SK-N-SH (cell line): ENCODE data around the gene ADRA2B. TPM values are rescaled to one million over a fixed set of nuclear protein-coding genes. Genes with fewer than 3 reads are reported as not detected.
"Not testable (repeated sequence)": the region's sequence is repeated elsewhere in the genome, so short reads cannot be mapped to it uniquely, and the experiment has no call there.

Experiments
- CTCF ChIA-PET: fragments of 300-600, 350-600 bp; formaldehyde crosslinking; extraction: SDS; loops from one replicate; lab custom pipeline; 2021; lab: Yijun Ruan, JAX
- POLR2A ChIA-PET: fragments of 350-600 bp; sonication (Branson Sonifier 250); formaldehyde crosslinking; extraction: SDS; loops from one replicate; lab custom pipeline; 2020; ENCODE audit warnings: antibody characterized with exemption, inconsistent platforms; lab: Yijun Ruan, JAX
- DNase-seq: peaks from one replicate; pipeline ENCODE4 v3.0.0; 2012
- H2AFZ ChIP-seq: fragments of 200-600 bp; sonication (generic); 2 replicates; pipeline ENCODE4 v1.8.1; 2016; ENCODE audit warnings: antibody characterized with exemption, mild to moderate bottlenecking, low read depth
- H3F3A ChIP-seq: fragments of 200-600 bp; sonication (generic); replicated peaks from 2 replicates; pipeline ENCODE3; 2016; ENCODE audit warnings: antibody characterized with exemption, mild to moderate bottlenecking; ENCODE audit not compliant: insufficient read depth
- H3K27ac ChIP-seq, 2 experiments: fragments of 200-500 bp in 1 of 2; fragments of 200-600 bp in 1 of 2; sonication (Bioruptor generic) in 1 of 2; sonication (generic), shearing (Covaris generic) in 1 of 2; 2 replicates each; pipeline versions ENCODE4 v1.5.1 to v1.6.1; 2014 to 2016; ENCODE audit warnings: low read depth in 2 of 2, inconsistent platforms in 1 of 2, low read length in 1 of 2, mild to moderate bottlenecking in 1 of 2, mixed read lengths in 1 of 2
- H3K27me3 ChIP-seq: fragments of 200-600 bp; sonication (generic), shearing (Covaris generic); 2 replicates; pipeline ENCODE4 v1.6.1; 2016; ENCODE audit warnings: mixed run types; ENCODE audit not compliant: insufficient read depth
- H3K36me3 ChIP-seq, 2 experiments: fragments of 200-500 bp in 1 of 2; fragments of 200-600 bp in 1 of 2; sonication (Bioruptor generic) in 1 of 2; sonication (generic) in 1 of 2; replicated peaks in 1 of 2; 2 replicates each; pipeline versions ENCODE3 to v1.5.1; 2014 to 2016; ENCODE audit warnings: low read length in 1 of 2, mild to moderate bottlenecking in 1 of 2; ENCODE audit not compliant: insufficient read depth in 2 of 2, control insufficient read depth in 1 of 2
- H3K4me1 ChIP-seq, 2 experiments: fragments of 200-500 bp in 1 of 2; fragments of 200-600 bp in 1 of 2; sonication (Bioruptor generic) in 1 of 2; sonication (generic), shearing (Covaris generic) in 1 of 2; 2 replicates each; pipeline versions ENCODE4 v1.5.1 to v1.6.1; 2014 to 2016; ENCODE audit warnings: low read depth in 1 of 2, low read length in 1 of 2, mixed run types in 1 of 2; ENCODE audit not compliant: insufficient read depth in 2 of 2, control insufficient read depth in 1 of 2
- H3K4me2 ChIP-seq: fragments of 200-600 bp; sonication (generic), shearing (Covaris generic); 2 replicates; pipeline ENCODE4 v1.6.1; 2017; ENCODE audit warnings: mixed run types
- H3K4me3 ChIP-seq, 2 experiments: fragments of 200-500 bp in 1 of 2; fragments of 200-600 bp in 1 of 2; sonication (Bioruptor generic) in 1 of 2; sonication (generic), shearing (Covaris generic) in 1 of 2; 2 replicates each; pipeline versions ENCODE4 v1.5.1 to v1.8.1; 2014 to 2016; ENCODE audit warnings: low read depth in 2 of 2, inconsistent platforms in 1 of 2, low read length in 1 of 2, mild to moderate bottlenecking in 1 of 2, mixed read lengths in 1 of 2, moderate library complexity in 1 of 2
- H3K79me2 ChIP-seq: fragments of 200-600 bp; sonication (generic); 2 replicates; pipeline ENCODE4 v1.8.1; 2017; ENCODE audit warnings: mild to moderate bottlenecking; ENCODE audit not compliant: insufficient read depth
- H3K9ac ChIP-seq: fragments of 200-600 bp; sonication (generic); 2 replicates; pipeline ENCODE4 v1.6.1; 2017; ENCODE audit warnings: mixed run types
- H3K9me2 ChIP-seq: fragments of 200-600 bp; sonication (generic); 2 replicates; pipeline ENCODE4 v1.6.1; 2017; ENCODE audit warnings: mixed run types
- H3K9me3 ChIP-seq: fragments of 200-600 bp; sonication (generic); 2 replicates; pipeline ENCODE4 v1.6.1; 2017; ENCODE audit warnings: mixed run types, mild to moderate bottlenecking, moderate library complexity
- H4K20me1 ChIP-seq: fragments of 200-600 bp; sonication (generic); 2 replicates; pipeline ENCODE4 v1.6.1; 2017; ENCODE audit warnings: mild to moderate bottlenecking, mixed run types; ENCODE audit not compliant: insufficient read depth
- EP300 ChIP-seq, 2 experiments: IDR thresholded peaks; 2 replicates each; pipeline versions ENCODE4 v1.4.0 to v1.6.1; 2012; ENCODE audit warnings: borderline replicate concordance in 1 of 2, low read depth in 1 of 2, low read length in 1 of 2
- FOSL2 ChIP-seq: IDR thresholded peaks from 2 replicates; pipeline ENCODE4 v1.4.0; 2012; ENCODE audit warnings: low read depth, mild to moderate bottlenecking, moderate library complexity, borderline replicate concordance
- FOXJ3 ChIP-seq: sonication (generic); formaldehyde crosslinking; IDR thresholded peaks from 2 replicates; pipeline ENCODE4 v1.5.1; 2020; ENCODE audit warnings: mild to moderate bottlenecking, missing genetic modification reagents
- GATA2 ChIP-seq: sonication (generic); formaldehyde crosslinking; IDR thresholded peaks from 2 replicates; pipeline ENCODE4 v1.5.0; 2020; ENCODE audit warnings: mild to moderate bottlenecking, missing genetic modification reagents
- MEF2A ChIP-seq: IDR thresholded peaks from 2 replicates; pipeline ENCODE4 v1.4.0; 2012; ENCODE audit warnings: low read depth, borderline replicate concordance
- NFIC ChIP-seq: IDR thresholded peaks from 2 replicates; pipeline ENCODE4 v1.4.0; 2012; ENCODE audit warnings: borderline replicate concordance
- NRF1 ChIP-seq: IDR thresholded peaks from 2 replicates; pipeline ENCODE4 v1.6.1; 2012; ENCODE audit warnings: low read depth, mild to moderate bottlenecking, low read length
- RCOR1 ChIP-seq: fragments of 150-350 bp; IDR thresholded peaks from 2 replicates; pipeline ENCODE4 v1.6.1; 2017; ENCODE audit warnings: antibody characterized with exemption, low read length
- RFX5 ChIP-seq: IDR thresholded peaks from 2 replicates; pipeline ENCODE4 v1.6.1; 2012; ENCODE audit warnings: mild to moderate bottlenecking, improper control_type of control experiment, low read length
- RXRA ChIP-seq: IDR thresholded peaks from 2 replicates; pipeline ENCODE4 v1.4.0; 2012; ENCODE audit warnings: low read depth, mild to moderate bottlenecking, borderline replicate concordance
- SIN3A ChIP-seq: IDR thresholded peaks from 2 replicates; pipeline ENCODE4 v1.6.1; 2012; ENCODE audit warnings: low read depth, mild to moderate bottlenecking, low read length, moderate library complexity, borderline replicate concordance
- SMC3 ChIP-seq: IDR thresholded peaks from 2 replicates; pipeline ENCODE4 v1.6.1; 2012; ENCODE audit warnings: low read depth, low read length, improper control_type of control experiment
- TCF12 ChIP-seq: IDR thresholded peaks from 2 replicates; pipeline ENCODE4 v1.4.0; 2012
- TEAD4 ChIP-seq: IDR thresholded peaks from 2 replicates; pipeline ENCODE4 v1.4.0; 2012; ENCODE audit warnings: mild to moderate bottlenecking, borderline replicate concordance; ENCODE audit not compliant: insufficient read depth
- WGBS: methylation state at CpG from one replicate; pipeline ENCODE4 v1.1.6; 2017; ENCODE audit warnings: low lambda C conversion rate; 5-methylcytosine and 5-hydroxymethylcytosine counted together
- polyA plus RNA-seq, 3 experiments: library from polyadenylated mRNA; depleted of rRNA; stranded (reverse); fragments of >200 nt; gene quantifications; 2 replicates each; pipeline ENCODE4 v1.2.3, GENCODE V29; 2012
- TF ChIP-seq, protein P1 (sequence below): fragments of 200-600 bp; sonication (generic); IDR thresholded peaks from 2 replicates; pipeline ENCODE4 v1.6.1; 2017; ENCODE audit warnings: antibody characterized with exemption, mild to moderate bottlenecking, moderate library complexity
- TF ChIP-seq, protein P2 (sequence below): IDR thresholded peaks from 2 replicates; pipeline ENCODE4 v1.4.0; 2012; ENCODE audit warnings: low read depth, borderline replicate concordance
- TF ChIP-seq, protein P3 (sequence below): fragments of 150-350 bp; IDR thresholded peaks from 2 replicates; pipeline ENCODE4 v1.6.1; 2017; ENCODE audit warnings: antibody characterized with exemption, low read length, low read depth, borderline replicate concordance

The ADRA2B gene
- polyA plus RNA-seq, 1 of the 3 experiments (the other 2 are of a cell fraction) = not detected

DNA sequence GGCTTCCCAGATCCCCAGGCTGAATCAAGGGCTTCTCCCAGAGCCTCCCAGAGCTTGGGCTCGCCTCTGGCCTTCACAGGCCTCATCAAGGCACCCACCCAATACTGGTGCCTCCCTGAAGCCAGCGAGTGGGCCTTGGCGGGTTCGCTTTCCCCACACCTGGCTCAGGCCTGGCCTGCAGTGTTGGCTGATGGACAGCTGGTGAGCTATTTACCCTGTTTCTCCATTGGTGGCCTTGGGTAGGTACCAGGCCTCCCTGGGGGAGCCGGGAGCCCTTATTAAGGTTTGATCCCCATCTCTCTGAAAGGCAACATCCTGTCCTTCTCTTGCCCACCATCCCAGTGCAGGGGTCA, 47.0 kb upstream of the ADRA2B start:
- POLR2A ChIA-PET = no interaction called here
- Histone ChIP-seq H3K4me2 (no peak overlapping the region), H3K36me3 (no peaks in the 10 kb centered on the region), H3F3A (no peaks in the 10 kb centered on the region), H2AFZ (no peak overlapping the region), H3K9me3 (no peaks in the 10 kb centered on the region), H3K9ac (no peak overlapping the region), H3K4me1 (no peaks in the 10 kb centered on the region), H3K27me3 (no peaks in the 10 kb centered on the region), H3K27ac (no peak overlapping the region), H3K79me2 (no peaks in the 10 kb centered on the region), H4K20me1 (no peaks in the 10 kb centered on the region), H3K4me3 (no peak overlapping the region), H3K9me2 (no peaks in the 10 kb centered on the region)
- 79% methylated on average over 4 of the region's 5 CpGs for WGBS
- TF ChIP-seq RCOR1 (no peak), TEAD4 (no peak), GATA2 (CRISPR knock-in tag) (no peak), RXRA (no peak), TCF12 (no peak), FOSL2 (no peak), MEF2A (no peak), SMC3 (no peak), SIN3A (no peak), EP300 (IDR thresholded peaks at IDR 0.05; ENCODE audit: borderline replicate concordance in 1 of 2, low read depth in 1 of 2, low read length in 1 of 2) (no peak), NRF1 (no peak)
- TF ChIP-seq, protein P1, sequence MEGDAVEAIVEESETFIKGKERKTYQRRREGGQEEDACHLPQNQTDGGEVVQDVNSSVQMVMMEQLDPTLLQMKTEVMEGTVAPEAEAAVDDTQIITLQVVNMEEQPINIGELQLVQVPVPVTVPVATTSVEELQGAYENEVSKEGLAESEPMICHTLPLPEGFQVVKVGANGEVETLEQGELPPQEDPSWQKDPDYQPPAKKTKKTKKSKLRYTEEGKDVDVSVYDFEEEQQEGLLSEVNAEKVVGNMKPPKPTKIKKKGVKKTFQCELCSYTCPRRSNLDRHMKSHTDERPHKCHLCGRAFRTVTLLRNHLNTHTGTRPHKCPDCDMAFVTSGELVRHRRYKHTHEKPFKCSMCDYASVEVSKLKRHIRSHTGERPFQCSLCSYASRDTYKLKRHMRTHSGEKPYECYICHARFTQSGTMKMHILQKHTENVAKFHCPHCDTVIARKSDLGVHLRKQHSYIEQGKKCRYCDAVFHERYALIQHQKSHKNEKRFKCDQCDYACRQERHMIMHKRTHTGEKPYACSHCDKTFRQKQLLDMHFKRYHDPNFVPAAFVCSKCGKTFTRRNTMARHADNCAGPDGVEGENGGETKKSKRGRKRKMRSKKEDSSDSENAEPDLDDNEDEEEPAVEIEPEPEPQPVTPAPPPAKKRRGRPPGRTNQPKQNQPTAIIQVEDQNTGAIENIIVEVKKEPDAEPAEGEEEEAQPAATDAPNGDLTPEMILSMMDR = no peak
- TF ChIP-seq, protein P2, sequence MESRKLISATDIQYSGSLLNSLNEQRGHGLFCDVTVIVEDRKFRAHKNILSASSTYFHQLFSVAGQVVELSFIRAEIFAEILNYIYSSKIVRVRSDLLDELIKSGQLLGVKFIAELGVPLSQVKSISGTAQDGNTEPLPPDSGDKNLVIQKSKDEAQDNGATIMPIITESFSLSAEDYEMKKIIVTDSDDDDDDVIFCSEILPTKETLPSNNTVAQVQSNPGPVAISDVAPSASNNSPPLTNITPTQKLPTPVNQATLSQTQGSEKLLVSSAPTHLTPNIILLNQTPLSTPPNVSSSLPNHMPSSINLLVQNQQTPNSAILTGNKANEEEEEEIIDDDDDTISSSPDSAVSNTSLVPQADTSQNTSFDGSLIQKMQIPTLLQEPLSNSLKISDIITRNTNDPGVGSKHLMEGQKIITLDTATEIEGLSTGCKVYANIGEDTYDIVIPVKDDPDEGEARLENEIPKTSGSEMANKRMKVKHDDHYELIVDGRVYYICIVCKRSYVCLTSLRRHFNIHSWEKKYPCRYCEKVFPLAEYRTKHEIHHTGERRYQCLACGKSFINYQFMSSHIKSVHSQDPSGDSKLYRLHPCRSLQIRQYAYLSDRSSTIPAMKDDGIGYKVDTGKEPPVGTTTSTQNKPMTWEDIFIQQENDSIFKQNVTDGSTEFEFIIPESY = no peak
- no peak for DNase-seq
- CTCF ChIA-PET = interaction anchor here (0.5 to 3.0 kb wide), 4 partner anchors 11 to 141 kb away, joined by 4 to 15 read pairs (median 6); no protein-coding TSS in a partner anchor

DNA sequence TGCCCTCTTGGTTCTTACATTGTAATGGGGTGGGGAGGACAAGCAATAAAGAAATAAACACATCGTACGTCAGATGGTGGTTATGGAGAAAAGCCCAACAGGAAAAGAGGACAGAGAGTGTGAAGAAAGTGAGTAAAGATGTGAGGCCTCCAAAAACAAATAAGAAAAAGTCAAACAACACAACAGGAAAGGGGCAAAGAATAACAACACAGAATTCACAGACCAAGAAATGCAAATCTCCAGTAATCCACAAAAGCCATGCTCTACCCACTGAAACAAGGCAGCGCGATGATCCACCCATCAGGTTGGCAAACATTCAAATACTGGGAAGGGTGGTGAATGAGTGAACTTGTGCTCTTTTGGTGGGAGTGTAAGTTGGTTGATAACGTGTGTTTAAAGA, 45.5 kb upstream of the ADRA2B start:
- no peaks in the 10 kb centered on the region for H3K27me3 ChIP-seq
- no peak for DNase-seq
- 95% methylated on average over 5 of the region's 5 CpGs for WGBS
- no peak overlapping the region for H2AFZ ChIP-seq
- no peaks in the 10 kb centered on the region for H3K9me3 ChIP-seq
- no peaks in the 10 kb centered on the region for H4K20me1 ChIP-seq
- H3K79me2 ChIP-seq = no peaks in the 10 kb centered on the region
- CTCF ChIA-PET = interaction anchor here (3.0 kb wide), 1 partner anchor 13 kb away, joined by 15 read pairs; no protein-coding TSS in a partner anchor
- POLR2A ChIA-PET = no interaction called here
- no peak overlapping the region for H3K4me3 ChIP-seq
- no peak overlapping the region for H3K4me2 ChIP-seq
- TF ChIP-seq, protein P3, sequence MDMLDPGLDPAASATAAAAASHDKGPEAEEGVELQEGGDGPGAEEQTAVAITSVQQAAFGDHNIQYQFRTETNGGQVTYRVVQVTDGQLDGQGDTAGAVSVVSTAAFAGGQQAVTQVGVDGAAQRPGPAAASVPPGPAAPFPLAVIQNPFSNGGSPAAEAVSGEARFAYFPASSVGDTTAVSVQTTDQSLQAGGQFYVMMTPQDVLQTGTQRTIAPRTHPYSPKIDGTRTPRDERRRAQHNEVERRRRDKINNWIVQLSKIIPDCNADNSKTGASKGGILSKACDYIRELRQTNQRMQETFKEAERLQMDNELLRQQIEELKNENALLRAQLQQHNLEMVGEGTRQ = no peak
- no peak for TF ChIP-seq TCF12
- no peak for TF ChIP-seq RFX5
- no peak for TF ChIP-seq NFIC
- no peak for TF ChIP-seq FOXJ3 (CRISPR knock-in tag)
- TF ChIP-seq MEF2A = no peak
- no peak overlapping the region for H3K9ac ChIP-seq
- no peaks in the 10 kb centered on the region for H3K36me3 ChIP-seq
- no peak overlapping the region for H3K27ac ChIP-seq
- no peaks in the 10 kb centered on the region for H3K9me2 ChIP-seq
- no peaks in the 10 kb centered on the region for H3F3A ChIP-seq
- no peaks in the 10 kb centered on the region for H3K4me1 ChIP-seq

DNA sequence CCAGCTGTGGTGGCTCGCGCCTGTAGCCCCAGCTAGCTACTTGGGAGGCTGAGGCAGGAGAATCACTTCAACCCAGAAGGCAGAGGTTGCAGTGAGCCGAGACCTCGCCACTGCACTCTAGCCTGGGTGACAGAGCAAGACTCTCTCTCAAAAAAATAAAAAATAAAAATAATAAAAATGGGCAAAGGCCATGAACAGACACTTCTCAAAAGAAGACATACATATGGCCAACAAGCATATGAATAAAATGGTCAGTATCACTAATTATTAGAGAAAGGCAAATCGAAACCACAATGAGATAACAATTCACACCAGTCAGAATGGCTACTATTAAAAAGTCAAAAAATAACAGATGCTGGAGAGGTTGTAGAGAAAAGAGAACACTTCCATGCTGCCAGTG, 44.0 kb upstream of the ADRA2B start:
- CTCF ChIA-PET = interaction anchor here (1.0 to 1.5 kb wide), 2 partner anchors 14 to 21 kb away, joined by 3 read pairs; no protein-coding TSS in a partner anchor
- DNase-seq, H3F3A ChIP-seq, POLR2A ChIA-PET, H2AFZ ChIP-seq, H3K27ac ChIP-seq, H3K9ac ChIP-seq, H3K4me2 ChIP-seq, H3K79me2 ChIP-seq, H3K4me3 ChIP-seq, H3K27me3 ChIP-seq, H3K9me2 ChIP-seq, H3K9me3 ChIP-seq, H4K20me1 ChIP-seq, H3K4me1 ChIP-seq, H3K36me3 ChIP-seq: not testable (repeated sequence)
- WGBS = 75% methylated on average over 5 of the region's 5 CpGs
